ENCODE data around the gene RPS6KB2.
"Not testable (repeated sequence)": the region's sequence is repeated elsewhere in the genome, so short reads cannot be mapped to it uniquely, and the experiment has no call there.

Gene RPS6KB2

DNA sequence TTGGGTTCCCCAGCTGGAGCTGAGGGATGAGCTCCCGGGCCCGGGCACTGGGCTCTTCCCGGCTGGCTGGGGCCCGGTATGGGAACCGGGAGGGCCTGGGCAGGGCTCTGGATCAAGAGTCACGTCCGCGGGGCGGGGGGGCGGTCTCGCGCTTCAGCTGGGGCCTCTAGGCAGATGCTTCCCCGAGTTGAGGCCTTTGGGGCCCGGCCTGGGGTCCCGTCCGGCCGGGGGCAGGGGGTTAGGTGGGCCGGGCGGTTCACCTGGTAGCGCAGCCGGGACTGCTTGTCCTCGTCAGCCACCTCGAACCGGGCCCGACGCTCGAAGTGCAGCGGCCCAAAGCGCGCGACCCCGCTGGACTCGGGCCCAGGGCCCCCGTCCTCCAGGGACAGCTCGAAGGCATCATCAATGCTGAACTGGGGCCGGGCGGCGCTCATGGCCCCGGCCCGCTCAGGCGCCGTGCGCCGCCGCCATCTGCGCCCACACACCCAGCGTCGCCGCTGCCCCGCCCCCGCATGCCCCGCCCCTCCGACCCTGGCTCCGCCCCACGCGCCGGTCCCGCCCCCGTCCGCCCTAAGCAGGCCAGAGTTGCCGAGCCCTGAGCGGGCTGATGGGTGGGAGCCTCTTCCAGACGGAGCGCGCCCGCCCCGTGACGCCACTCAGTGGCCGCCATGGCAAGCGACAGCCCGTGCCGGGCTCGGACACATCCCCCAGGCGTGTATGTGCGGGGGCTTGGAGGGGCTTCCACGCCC is 40.6 kb downstream of the RPS6KB2 start, which contains the start of gene TMEM134:
TSS of gene TMEM134 (minus strand) at position 493 of the 749 bp plus-strand sequence. CDS start at position 434, 59 bp downstream.
- DNase-seq: peak; percentile 98

GRCh38 chr11:67469508-67469811 is 41.2 kb downstream of the RPS6KB2 start:
- DNase-seq: no peak

DNA sequence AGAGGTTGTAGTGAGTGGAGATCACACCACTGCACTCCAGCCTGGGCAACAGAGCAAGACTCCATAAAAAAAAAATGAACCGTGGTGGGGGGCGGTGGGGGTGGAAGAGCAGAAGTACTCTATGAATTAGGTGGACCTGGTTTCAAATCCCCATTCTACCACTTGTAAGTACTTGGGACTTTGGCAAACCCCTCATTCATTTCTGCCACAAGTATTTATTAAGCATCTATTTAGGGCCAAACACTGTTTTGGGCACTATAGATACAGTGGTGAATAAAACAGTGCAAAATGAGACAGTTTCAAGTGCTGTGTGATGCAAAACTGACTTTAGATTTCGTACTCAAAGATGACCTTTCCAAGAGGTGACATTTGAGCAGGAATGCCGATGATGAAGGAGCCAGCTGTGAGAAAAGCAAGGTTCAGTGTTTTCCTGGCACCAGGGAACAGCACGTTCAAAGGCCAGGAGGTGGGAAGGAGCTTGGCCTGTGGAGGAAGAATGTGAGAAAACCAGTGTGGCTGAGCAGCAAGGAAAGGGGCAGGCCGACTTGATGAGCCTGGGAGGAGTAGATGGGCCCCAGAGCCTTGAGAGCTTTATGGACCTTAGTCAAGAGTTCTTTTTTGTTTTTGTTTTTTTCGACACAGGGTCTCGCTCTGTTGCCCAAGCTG is 42.2 kb downstream of the RPS6KB2 start:
- no peak for DNase-seq

GRCh38 chr11:67472882-67473281 is 44.6 kb downstream of the RPS6KB2 start:
- no peak for DNase-seq

GRCh38 chr11:67476692-67477091 is 48.4 kb downstream of the RPS6KB2 start:
- not testable (repeated sequence) for DNase-seq

GRCh38 chr11:67477344-67478050 is 49.2 kb downstream of the RPS6KB2 start:
- DNase-seq: not testable (repeated sequence)

DNA sequence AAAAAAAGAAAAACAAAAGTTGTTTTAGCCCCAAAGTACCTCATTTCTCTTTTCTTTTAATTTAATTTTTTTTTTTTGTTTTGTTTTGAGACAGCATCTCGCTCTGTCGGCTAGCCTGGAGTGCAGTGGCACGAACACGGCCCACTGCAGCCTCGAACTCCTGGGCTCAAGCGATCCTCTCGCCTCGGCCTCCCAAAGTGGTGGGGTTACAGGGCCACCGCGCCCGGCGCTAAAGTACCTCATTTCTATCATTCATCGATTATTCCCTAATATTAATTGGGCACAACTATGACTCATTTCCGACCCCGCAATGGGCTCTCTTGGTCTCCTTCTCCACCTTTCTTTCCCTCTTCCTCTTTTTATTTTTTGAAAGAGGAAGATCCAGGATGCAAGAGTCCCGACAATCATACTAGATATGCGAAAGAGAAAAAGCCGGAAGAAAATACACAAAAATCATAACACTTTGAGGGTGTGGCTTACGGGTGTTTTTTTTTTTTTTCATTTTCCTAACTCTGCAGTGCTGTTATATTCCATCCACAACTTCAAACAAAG is 54.1 kb downstream of the RPS6KB2 start:
- no peak for DNase-seq

DNA sequence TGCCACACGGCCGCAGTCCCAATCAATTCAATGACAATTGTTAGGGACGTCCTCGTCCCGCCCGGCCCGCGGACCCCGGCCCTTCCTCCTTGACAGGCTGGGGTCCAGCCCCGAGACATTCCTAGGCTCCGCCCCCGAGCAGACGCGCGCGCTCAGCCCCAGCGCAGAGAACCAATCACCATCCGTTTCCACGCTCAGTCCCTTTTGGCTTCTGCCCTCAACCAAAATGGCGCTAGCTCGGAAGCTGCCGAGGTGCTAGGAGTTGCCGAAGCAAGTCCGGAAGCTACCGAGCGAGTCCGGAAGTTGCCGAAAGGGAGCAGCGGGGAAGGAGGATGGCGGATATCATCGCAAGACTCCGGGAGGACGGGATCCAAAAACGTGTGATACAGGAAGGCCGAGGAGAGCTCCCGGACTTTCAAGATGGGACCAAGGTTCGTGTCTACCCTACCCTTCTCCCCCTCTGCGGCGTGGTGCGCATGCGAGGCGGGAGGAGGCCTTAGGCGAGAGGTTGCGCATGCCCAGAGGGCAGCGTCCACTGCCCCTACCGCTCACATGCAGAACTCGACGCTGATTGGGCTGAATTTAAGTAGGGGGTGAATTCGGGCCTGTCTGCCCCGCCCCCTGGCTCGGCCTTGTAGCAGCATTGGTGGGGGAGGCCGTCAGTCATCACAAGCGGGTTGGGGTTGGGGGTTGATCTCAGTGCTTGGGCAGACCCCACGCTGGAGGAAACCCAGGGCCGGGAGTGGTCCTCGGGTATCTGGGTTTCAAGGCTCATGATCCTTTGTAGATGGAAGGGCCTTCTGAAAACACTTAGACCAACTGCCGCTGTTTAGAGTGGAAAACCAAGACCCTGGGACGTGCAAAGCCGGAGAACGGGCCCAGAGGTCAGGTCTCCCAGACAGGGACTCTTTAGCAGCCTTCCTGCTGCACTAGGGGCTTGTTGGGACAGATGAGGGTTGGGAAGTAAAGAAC is 54.8 kb downstream of the RPS6KB2 start, which contains the start of gene AIP:
TSS of gene AIP (plus strand) at position 200 of the 972 bp plus-strand sequence. CDS start at position 333, 133 bp downstream.
- DNase-seq: peak; percentile 100

GRCh38 chr11:67483831-67484665 is 55.8 kb downstream of the RPS6KB2 start:
- no peak for DNase-seq

- DNase-seq: no peak
Observed at GRCh38 chr11:67484847-67485311, 56.6 kb downstream of the RPS6KB2 start.

Data from 8988T (cell line).